GM21576 (cell line): Measurements from ENCODE around the gene G3BP1.
"Not testable (repeated sequence)": the region's sequence is repeated elsewhere in the genome, so short reads cannot be mapped to it uniquely, and the experiment has no call there.

Source experiments
- ATAC-seq: cut with Tn5 transposase; IDR thresholded peaks from one replicate; pipeline ENCODE4 v1.9.1; 2021; ENCODE audit warnings: mild to moderate bottlenecking, moderate library complexity; ENCODE audit not compliant: unreplicated experiment

G3BP1 gene

DNA sequence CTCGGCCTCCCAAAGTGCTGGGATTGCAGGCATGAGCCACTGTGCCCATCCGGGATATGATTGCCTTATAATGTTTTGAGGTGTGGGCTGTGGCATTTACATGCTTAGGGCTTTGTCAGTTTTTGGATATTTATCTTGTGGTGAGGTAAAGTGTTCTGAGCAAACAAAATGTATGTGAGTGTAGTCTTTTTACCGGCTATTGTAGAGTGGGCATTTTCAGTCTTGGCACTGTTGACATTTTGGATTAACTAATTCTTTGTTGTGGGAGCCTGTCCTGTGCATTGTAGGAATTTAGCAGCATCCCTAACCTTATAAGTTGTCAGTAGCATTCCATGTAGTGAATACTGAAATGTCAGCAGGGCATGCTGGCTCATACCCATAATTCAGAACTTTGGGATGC is 21.6 kb downstream of the G3BP1 start:
- ATAC-seq, result no peak

DNA sequence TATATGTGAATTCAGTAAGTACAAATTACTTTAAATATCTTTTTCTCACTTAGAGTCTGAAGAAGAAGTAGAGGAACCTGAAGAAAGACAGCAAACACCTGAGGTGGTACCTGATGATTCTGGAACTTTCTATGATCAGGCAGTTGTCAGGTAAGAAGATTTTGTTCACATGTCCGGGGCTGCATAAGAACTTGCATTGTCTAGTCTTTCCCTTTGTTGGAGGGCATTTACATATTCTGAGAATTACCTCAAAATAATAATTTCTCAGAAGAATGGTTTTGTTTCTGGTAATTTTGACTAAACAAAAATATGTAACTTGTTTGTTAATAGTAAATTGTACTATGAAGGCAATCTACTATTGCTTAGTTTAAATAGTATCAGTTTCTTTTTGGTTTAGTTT is 23.7 kb downstream of the G3BP1 start:
- ATAC-seq, result no peak

DNA sequence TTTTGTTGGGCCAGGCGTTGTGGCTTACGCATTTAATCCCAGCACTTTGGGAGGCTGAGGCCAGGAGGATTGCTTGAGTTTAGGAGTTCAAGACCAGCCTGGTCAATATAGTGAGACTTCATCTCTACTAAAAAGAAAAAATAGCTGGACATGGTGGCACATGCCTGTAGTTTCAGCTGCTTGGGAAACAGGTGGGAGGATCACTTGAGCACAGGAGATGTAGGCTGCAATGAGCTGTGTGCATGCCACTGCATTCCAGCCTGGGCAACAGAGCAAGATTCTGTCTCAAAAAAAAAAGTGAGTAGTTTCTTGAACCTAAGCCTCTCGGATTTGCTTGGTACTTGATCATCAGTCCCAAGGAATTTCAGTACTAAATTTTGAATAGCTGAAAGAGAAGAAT is 26.9 kb downstream of the G3BP1 start:
- ATAC-seq, result no peak

GRCh38 chr5:151799407-151799806 is 27.7 kb downstream of the G3BP1 start:
- ATAC-seq, result no peak

- ATAC-seq, result no peak
Observed at GRCh38 chr5:151800532-151800931, 28.8 kb downstream of the G3BP1 start.

GRCh38 chr5:151805414-151806223 is 33.9 kb downstream of the G3BP1 start:
- ATAC-seq, result no peak

GRCh38 chr5:151808451-151809169 is 36.9 kb downstream of the G3BP1 start:
- no peak for ATAC-seq

- no peak for ATAC-seq
Observed at GRCh38 chr5:151810449-151810848, 38.7 kb downstream of the G3BP1 start.

DNA sequence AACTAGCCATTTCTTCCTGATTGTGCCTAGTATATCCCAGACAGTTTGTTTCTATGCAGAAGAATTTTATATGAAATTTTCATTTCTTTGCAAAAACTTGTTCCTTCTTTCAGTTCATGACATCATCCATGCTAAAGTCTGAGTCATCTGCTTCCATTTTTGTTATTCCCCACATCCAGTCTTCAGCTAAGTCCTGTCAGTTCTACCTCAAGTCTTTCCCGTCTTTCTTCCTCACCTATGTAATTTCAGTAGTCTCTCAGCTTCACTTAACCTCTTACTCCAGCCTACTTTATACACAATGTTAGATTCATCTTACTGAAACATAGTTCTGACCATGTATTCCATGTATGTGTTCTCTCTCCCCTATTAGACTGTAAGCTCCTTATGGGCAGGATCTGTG is 39.1 kb downstream of the G3BP1 start:
- no peak for ATAC-seq

- no peak for ATAC-seq
Observed at GRCh38 chr5:151811593-151812321, 40.0 kb downstream of the G3BP1 start.

DNA sequence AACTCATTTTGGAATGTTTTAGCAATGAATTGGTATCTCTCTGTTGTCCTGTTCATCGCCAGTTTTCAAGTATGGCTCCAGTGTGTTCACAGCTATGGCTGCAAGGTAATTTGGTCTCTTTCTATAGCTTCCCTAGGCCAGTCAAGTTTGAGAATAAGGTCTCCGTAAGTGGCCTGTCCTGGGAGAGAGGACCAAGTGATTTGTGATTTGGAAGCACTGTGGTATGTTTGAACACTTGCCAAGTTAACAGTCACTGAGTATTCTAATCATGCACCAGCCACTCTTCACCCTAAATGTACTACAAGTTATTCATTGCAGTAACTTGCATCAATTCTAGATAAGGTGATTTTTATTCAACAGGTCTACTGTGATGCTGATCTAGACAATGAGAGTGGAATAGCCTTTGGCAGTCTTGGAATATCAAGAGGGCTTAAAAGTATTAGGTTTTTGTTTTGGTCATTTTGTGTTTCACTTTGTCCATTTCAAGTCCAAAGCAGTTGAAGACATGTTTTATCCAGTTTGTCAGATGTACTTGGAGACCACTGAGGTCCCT is 41.1 kb downstream of the G3BP1 start:
- no peak for ATAC-seq

- ATAC-seq, result no peak
Observed at GRCh38 chr5:151815051-151815450, 43.3 kb downstream of the G3BP1 start.

DNA sequence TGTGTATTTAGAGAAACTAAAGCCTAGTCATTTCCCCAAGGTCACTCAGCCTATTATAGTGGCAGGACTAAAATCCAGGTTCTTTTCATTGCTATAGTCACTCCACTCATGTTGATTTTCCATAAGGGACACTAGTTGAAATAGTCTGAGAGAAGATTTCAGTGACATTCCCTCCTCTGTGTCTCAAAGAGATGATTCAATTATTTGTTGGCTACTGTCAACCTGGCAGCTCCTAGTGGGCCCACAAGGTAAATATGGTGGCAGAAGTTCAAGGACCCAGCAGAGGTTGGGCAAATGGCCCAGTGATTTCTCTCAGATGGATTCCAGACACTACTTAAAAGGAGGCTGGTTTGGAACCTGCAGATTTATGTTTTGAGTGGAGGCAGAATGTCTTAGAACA is 48.1 kb downstream of the G3BP1 start:
- ATAC-seq, result no peak

- no peak for ATAC-seq
Observed at GRCh38 chr5:151820271-151820670, 48.5 kb downstream of the G3BP1 start.

DNA sequence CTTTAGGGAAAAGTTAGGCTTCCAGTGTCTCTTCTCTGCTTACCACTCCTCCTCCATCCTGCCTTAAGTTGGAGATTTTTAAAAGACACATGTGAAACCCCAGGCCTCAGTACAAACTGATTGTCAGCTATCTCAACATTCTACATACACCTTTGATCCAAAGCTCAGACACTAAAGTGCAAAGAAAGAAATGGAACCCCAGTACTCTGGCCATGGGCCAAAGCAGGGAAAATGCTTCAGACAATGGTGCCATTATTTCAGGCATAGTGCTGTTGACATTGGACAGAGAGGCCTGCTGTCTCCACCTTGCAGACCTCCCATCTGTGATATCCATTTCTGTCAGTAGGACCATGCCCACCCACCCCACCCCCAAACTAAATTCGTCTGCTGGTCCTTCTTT is 49.1 kb downstream of the G3BP1 start:
- no peak for ATAC-seq

DNA sequence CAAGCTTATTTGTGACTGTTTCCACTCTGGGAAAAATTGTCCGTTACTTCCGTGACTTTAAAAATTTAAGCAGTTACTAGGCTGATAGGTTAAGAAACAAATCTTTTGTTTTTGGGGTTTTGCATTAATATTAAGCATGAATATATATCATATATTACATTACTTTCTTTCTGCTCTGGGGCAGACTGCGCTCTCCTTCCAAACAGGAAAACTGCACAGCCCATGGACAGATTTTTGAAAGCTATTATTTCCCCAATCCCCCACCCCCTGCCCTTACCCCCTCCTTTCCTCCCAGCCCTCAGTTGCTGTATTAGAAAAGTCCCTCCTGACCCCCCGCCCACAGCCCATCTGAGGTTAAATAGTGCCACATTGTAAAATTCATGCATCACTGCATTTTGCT is 50.4 kb downstream of the G3BP1 start:
- no peak for ATAC-seq

DNA sequence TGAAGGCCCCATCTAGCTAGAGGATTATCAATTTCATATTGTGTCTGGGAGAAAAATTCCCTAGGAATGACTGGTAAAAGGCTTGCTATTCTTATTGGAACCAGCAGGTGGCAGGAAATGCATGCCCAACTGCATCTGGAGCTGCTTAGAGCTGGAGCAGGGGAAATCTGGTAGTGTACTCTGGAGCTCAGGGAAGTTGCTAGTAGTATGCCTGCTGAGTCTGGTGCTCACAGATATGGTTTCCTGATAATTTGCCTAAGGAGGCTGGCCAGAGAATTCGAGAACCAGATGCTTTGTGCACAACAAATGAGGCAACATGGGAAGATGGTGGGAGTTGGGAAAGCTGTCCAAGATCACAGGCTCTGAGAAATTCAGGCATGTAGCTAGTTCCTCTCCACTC is 53.7 kb downstream of the G3BP1 start:
- peak; percentile 68 for ATAC-seq

- ATAC-seq, result no peak
Observed at GRCh38 chr5:151829370-151829769, 57.6 kb downstream of the G3BP1 start.

DNA sequence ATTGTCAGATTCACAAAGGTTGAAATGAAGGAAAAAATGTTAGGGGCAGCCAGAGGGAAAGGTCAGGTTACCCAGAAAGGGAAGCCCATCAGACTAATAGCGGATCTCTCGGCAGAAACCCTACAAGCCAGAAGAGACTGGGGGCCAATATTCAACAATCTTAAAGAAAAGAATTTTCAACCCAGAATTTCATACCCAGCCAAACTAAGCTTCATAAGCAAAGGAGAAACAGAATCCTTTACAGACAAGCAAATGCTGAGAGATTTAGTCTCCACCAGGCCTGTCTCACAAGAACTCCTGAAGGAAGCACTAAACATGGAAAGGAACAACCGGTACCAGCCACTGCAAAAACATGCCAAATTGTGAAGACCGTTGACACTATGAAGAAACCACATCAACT is 61.1 kb downstream of the G3BP1 start:
- not testable (repeated sequence) for ATAC-seq

DNA sequence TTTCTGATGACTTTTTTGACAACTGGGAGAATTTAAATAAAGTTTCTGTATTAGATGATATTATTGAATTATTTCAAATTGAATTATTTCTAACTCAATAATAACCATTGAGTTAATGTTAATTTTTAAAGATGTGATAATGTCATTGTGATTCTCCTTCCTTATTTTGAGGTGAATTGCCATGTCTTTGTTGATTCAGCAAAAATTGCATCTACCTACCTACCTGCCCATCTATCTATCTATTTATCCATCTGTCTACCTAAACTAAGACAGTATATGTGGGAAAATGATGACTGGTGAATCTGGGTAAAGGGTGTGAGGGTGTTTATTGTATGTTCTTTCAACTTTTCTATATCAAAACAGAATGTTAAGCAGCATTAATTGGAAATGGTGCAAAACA is 75.0 kb downstream of the G3BP1 start:
- no peak for ATAC-seq

DNA sequence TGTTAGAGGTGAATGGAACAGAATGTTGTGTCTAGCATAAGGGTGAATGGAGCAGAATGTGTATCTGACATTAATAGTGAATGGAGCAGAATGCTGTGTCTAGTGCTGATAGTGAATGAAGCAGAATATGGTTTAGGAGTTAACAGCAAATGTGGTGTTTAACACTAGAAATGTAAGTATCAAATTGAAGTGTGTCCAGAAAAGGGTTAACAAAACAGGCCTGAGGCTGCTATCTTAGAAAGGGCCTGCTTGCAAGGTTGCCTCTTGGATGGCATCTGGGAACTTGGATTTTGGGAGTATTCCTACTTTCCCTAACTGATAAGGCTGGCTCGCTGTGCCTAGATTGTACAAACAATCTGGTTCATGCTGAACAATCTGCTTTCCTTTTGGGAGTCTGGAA is 76.1 kb downstream of the G3BP1 start:
- ATAC-seq, result no peak
